D721Med (cell line): ENCODE data around the gene GAL3ST3.

Experiments used
- DNase-seq: peaks from one replicate; pipeline ENCODE4 v3.0.0; 2011; ENCODE audit warnings: low spot score; ENCODE audit not compliant: insufficient read length
- FAIRE-seq: peaks from 2 replicates; lab custom pipeline; 2011; peaks lifted over from hg19 to GRCh38; lab: Jason Lieb, UNC
- CTCF ChIP-seq: IDR thresholded peaks from 2 replicates; pipeline ENCODE4 v1.5.1; 2012; ENCODE audit warnings: mild to moderate bottlenecking, control low read depth; ENCODE audit not compliant: insufficient read depth; ENCODE audit errors: missing control alignments

Gene GAL3ST3

GRCh38 chr11:65997286-65997685 lies 51.7 kb downstream of the GAL3ST3 start:
- no peak for DNase-seq
- no peak for FAIRE-seq
- no peak for TF ChIP-seq CTCF

- no peak for TF ChIP-seq CTCF
- DNase-seq (no peak), FAIRE-seq (no peak)
These were observed 56.9 kb downstream of the GAL3ST3 start for GRCh38 chr11:65992056-65992455.
